ENCODE results near the gene MYH6.
"Not testable (repeated sequence)": the region's sequence is repeated elsewhere in the genome, so short reads cannot be mapped to it uniquely, and the experiment has no call there.

Gene MYH6

DNA sequence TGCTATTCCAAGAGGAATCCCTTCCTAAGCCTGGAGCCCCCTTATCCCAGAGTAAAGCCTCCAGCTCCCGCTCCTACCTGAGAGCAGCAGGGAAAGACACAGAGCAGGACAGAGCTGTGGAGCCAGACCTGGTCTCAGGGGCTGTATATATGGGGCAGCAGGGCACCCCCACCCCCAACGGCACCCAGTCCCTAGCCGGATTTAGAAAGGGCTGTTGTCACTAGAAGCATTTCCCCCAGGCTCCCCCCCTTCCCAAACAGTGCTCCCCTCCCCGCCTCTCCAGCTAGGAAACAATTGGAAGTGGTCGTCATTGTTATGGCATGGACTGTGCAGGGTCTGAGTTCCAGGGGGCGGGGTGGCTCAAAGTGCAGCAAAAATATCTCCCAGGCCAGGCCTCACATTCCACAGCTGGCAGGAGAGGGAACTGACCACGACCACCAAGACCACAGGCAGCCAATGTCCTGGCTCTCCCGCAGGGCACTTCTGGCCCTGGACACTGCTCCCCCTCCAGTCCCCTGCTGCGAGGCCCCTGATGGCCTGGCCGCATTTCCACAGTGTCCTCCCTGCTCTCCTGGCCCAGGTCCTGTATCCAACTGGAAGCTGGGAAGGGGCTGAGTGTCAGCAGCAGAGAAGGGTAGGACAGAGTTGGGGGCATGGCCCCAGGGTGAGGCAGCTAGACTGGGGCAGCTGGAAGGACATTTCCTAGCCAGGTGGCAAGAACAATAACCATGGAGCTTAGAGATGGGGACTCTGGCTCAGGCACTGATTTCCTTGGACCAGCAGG lies 27.7 kb upstream of the MYH6 start, which contains the start of gene MYH7:
MYH7 (minus strand) TSS at position 118 of the 784 bp plus-strand sequence. CDS start 1,928 bp downstream, outside the sequence.
- no peak for FAIRE-seq

DNA sequence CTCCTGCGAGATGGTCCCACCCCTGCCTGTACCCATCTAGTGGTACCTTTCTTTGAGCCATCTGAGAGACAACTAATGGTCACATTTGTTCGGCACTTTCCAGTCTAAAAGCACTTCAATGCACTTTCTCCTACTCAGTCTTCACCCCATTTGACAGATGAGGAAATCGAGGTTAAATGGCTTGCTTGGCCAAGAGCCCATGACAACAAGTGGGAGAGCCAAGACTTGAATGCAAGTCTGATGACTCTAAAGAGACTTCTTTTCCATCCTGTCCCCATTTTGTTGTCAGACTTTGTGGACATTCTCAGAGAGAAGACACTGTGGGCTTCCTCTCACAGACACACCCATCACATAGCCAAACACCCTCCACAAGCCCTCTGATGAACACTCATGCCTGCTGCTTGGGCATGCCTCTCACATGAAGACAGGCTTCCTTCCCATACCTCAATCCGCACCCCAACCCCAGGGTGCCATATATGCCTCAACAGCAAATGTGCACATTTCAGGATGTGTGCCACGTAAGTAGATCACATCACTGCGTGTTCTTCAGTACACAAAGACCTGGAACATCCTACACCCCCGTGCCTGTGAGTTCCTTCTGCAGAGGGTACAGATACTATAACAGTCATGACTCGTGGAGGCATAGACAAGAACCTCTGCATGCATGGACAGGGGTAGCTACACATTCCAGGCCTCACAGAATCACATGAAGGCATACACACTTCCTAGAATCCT lies 26.6 kb upstream of the MYH6 start:
- FAIRE-seq: no peak

DNA sequence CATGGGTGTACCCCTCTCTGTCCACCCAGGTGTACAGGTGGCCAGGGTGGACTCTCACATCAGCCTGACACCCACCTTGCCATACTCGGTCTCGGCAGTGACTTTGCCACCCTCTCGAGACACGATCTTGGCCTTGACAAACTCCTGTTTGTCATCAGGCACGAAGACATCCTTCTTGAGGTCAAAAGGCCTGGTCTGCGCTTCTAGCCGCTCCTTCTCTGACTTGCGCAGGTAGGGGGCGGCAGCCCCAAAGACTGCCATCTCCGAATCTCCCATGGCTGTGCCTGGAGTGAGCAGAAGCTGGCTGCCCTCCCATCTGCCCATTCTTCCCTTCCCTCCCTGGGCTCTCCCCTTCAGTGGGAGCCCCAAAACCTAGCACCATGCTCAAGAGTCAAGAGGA lies 25.4 kb upstream of the MYH6 start:
- FAIRE-seq: no peak

DNA sequence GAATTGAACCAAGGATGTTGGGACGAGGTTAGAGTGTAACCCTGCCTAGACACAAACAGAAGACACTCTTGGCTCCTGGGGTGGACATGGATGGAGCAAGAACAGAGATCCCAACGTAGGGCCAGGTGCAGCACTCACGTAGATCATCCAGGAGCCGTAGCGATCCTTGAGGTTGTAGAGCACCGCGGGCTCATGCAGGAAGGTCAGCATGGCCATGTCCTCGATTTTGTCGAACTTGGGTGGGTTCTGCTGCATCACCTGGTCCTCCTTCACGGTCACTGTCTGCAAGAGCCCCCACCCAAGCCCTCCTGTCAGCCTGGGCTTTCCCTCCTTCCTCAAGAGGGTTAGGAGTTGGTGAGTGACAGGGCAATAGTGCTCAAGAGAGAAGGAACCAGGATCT lies 24.9 kb upstream of the MYH6 start:
- no peak for FAIRE-seq

DNA sequence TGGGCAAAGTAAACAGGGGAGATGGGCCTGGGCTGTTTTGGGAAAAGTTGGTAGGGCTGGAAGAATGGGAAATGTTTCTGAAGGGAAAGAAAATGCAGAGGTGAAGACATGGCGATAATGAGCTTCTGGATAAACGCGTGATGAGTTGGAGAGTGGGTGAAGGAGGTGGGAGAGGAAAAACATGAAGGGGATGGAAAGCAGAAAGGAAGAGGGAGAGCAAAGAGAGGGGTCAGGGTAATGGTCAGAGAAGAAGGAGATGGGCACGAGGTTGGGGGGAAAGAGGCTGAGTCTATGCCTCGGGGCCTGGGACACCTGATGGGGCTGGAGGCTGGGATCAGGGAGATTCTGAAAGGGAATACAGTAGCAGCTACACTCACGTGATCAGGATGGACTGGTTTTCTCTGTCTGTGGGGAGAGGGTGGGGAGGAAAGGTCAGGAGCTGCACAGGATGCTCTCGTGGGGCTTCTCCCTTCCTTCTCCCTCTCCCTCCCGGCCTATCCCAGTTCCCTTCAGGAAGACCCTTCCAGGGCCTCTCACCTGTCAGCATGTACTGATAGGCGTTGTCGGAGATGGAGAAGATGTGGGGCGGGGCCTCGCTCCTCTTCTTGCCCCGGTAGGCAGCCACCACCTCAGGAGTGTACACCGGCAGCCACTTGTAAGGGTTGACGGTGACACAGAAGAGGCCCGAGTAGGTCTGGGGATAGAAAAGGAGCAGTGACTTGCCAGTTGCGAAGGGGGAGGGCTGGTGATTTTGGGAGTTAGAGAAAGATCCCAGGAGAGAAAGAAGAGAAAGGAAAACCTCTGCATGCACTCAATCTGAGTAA lies 24.2 kb upstream of the MYH6 start:
- FAIRE-seq: no peak

DNA sequence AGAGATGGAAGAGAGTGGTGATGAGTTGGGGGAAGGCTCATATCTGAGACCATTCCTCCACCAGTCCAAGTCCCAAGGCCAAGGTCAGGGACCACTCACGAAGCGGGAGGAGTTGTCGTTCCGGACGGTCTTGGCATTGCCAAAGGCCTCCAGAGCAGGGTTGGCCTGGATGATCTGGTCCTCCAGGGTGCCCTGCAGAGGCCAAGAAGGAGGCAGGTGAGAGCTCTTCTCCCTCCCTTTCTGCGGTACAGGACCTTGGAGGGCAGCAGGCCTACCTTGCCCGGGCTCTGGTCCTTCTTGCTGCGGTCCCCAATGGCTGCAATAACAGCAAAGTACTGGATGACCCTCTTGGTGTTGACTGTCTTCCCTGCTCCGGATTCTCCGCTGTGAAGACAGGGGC lies 23.4 kb upstream of the MYH6 start:
- FAIRE-seq: no peak

DNA sequence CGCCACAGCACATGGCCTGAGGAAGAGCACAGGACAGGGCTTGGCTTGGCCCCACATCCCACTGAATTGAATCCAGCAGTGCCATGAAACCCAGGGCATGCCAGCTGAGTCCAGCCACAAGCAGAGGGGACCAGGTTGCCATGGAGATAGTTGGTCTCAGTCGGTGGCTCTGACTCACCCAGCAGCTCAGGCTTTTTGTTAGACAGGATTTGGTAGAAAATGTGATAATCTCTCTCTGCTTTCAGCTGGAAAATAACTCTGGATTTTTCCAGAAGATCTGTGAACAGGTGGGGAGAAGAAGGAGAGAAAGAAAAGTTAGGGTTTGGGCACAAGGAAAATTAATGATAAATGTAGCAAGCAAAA lies 22.6 kb upstream of the MYH6 start:
- FAIRE-seq: no peak

DNA sequence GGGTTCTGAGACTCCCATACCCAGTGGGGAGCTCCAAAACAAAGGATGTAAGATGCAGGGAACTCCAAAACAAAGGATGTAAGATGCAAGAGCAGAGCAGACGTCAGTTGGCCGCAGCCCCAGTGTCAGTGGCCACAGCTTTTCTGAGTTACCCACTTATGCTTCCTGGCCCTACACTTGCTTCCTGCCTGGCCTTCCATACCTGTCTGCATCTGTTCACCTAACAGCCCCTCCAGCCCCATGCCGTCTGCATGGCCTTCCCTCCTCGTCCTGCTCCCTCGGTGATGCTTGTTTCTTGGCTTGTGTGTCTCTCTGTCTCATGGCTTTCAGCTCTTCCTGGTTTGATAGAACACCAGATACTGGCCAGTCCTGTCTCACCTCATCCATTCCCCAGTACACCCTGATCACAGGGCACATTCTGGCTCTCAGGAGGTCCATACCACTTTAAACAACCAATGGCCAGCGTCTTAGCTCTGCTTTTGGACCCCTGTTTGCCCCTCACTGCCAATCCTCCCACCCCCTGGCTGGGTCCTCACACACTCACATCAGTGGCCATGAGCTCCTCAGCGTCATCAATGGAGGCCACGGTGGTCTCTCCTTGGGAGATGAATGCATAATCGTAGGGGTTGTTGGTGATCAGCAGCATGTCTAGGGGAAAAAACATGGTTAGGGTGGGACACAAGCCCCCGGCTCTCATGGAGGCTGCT lies 22.1 kb upstream of the MYH6 start:
- FAIRE-seq: no peak

DNA sequence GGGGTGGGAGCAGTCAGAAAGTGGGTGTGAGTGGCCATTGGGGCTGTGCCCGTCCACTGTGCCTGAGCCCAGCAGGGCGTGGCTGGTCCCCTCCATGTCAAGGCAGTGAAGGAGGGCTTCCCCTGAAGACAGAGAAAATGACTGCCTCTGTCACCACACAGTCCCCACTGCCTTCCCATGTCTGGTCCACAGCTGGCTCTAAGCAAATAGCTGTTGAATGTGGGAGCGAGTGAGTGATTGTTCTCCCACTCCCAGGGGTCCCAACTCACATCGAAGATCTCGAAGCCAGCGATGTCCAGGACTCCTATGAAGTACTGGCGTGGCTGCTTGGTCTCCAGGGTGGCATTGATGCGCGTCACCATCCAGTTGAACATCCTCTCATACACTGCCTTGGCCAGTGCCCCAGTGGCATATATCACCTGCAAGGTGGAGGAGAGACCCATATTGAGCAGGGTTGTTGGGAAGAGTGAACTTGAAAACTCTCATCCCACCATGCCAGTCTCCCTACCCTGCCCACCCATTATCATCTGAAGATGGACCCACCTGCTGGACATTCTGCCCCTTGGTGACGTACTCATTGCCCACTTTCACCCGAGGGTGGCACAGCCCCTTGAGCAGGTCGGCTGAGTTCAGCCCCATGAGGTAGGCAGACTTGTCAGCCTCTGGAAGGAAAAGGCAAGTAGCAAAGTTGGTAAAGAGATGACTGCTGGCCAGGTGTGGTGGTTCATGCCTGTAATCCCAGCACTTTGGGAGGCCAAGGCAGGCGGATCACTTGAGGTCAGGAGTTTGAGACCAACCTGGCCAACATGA lies 20.8 kb upstream of the MYH6 start:
- no peak for FAIRE-seq

DNA sequence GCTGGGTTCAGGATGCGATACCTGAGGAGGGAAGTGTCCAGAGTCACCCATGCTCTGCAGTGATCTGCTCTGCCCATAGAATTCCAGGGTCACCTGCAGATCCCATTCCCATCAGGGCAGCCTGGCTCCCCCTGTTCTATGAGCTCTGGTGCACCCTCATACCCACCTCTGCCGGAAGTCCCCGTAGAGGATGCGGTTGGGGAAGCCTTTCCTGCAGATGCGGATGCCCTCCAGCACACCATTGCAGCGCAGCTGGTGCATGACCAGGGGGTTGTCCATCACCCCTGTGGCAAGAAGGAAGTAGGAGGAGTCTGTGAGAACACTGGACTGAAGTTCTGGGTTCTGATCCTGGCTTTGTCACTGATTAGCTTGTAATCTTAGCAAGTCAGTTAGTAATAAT lies 17.7 kb upstream of the MYH6 start:
- not testable (repeated sequence) for FAIRE-seq

DNA sequence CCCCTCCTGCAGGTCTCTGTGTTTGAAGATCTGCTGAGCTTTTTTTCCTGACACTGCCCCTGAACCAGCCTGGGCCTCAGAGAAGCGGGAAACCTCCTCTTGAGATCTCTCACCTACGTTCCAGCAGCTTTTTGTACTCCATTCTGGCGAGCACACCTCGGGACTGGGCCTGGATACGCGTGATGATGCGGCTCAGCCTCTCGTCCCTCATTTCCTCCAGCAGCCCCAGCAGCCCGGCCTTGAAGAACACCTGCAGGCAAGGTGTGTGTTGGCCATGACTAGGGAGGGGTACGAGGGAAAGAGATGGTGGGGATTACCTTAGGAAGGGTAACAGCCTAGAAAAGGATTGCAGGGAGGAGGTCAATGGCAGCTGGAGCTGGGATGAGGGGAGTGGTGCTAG lies 17.1 kb upstream of the MYH6 start:
- no peak for FAIRE-seq

DNA sequence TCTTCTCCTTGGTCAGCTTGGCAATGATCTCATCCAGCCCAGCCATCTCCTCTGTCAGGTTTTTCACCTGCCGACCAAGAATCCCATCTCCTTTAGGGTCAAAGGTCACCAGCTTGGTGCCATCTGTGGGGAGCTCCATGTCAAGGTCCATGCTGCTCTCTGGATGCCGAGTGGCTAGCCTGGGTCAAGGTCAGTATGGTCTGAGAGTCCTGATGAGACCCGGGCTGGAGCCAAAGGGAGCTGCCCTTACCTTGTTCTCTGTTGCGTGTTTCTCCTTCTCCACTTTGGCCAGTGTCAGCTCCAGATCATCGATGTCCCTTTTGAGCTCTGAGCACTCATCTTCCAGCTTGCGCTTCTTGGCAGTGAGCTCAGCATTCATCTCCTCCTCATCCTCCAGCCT lies 15.6 kb upstream of the MYH6 start:
- FAIRE-seq: no peak

DNA sequence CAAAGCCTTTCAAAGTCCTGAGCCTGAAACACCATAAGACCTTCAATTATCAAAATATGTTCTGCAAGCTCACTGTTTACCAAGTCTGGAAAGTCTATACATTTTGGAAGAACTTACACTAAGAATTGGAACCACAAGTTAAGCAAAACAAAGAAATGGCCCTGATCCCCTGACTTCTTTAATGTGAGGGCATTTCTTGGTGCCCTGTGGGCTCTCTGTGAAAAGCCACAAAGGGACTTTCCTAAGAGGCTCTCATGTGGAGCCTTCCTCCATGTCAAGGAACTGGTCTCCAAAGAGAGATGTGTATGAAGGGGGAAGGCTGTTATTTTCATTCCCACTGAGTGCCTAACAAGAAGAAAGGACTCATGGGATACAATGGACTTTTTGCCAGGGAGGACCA lies 13.5 kb upstream of the MYH6 start:
- no peak for FAIRE-seq

DNA sequence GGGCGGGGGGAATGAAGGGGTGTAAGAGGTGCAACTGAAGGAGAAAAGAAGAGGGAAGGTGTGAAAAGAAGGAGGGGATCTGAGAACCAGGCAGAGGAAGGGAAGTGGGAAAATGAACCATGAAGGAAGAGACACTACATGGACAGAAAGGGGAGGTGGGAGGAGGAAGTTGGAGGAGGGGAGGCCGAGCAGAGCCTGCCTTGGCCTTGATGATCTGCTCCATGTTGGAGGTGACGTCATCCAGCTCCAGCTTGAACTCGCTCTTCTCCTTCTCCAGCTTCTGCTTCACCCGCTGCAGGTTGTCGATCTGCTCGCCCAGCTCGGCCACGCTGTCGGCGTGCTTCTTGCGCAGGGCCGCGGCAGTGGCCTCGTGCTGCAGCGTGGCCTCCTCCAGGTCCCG lies 11.6 kb upstream of the MYH6 start:
- not testable (repeated sequence) for FAIRE-seq

DNA sequence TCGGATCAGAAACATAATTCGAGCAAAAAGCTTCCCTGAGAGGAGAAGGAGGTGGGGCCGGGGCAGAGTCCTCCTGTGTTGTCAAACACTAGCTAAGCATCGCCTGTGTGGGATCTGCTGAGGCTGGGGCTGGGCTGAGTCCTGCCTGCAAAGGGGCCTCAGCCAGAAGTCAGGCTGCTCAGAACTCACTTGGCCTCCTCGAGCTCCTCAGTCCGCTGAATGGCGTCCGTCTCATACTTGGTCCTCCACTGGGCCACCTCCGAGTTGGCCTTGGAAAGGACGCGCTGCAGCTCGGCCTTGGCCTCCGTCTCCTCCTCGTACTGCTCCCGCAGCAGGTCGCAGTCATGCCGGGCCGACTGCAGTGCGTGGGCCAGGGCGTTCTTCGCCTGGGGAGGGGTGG lies 9.9 kb upstream of the MYH6 start:
- no peak for FAIRE-seq

DNA sequence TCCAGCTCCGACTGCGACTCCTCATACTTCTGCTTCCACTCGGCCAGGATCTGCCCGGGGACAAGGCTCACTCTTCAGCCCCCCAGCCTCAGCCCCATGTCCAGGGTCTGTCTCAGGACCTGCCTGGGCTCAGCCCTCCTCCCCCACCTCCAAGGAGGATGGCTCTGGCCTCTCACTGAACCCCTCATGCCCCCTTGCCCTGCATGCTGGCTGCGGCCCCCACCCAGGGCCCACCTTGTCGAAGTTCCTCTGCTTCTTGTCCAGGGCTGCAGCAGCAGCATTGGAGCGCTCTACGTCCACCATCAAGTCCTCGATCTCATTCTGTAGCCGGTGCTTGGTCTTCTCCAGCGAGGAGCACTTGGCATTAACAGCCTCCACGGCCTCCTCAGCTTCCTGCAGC lies 9.2 kb upstream of the MYH6 start:
- FAIRE-seq: not testable (repeated sequence)

DNA sequence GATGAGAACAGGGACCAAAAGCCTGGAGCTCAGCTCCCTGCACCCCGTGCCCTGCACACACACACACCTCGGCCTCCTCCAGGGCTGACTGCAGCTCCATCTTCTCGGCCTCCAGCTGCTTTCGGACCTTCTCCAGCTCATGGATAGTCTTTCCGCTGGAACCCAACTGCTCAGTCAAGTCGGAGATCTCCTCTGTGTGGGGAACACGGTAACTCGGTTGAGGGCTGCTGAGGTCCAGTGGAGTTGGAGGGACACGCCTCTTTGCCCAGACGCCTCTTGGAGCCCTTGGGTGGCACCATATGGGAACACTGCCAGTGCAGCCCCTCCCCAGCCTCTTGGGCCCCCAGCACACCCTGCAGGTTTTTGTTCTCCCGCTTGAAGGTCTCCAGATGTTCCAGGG lies 8.7 kb upstream of the MYH6 start:
- FAIRE-seq: no peak

DNA sequence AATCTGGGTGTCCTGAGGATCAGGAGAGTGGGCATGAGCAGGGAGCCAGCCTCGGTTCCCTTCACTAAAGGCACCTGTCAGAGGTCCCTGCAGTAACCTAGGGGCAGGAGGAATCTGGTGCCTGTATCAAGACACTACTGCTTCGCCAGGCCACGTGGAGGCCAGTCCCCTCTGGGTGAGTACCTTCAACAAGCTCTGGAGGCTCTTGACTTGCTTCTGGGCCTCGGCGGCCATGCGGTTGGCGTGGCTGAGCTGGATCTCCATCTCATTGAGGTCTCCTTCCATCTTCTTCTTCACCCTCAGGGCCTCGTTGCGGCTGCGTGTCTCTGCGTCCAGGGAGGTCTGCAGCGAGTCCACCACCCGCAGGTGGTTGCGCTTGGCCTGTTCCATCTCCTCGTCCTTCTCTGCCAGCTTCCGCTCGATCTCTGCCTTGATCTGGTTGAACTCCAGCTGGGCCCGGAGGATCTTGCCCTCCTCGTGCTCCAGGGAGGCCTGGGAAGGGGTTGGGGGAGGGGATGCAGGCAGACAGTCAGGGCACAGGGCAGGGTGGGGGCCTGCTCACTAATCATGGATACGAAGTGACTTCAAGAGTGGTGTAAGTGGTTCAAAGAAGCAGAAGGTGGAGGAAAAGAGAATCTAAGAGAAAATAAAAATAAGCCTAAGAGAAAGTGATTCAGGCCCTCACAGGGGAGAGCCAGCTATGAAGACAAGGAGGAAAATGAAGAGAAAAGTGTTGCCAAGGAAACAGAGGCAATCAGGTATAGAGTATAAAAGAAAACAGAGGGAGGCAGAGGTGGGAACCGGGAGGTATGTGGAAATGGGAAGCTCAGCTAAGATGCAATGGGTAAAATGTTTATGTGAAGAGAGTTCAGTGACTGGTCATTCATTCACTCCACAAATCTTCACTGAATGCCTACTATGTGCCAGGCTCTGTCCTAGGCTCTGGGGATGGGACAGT lies 8.0 kb upstream of the MYH6 start:
- no peak for FAIRE-seq

DNA sequence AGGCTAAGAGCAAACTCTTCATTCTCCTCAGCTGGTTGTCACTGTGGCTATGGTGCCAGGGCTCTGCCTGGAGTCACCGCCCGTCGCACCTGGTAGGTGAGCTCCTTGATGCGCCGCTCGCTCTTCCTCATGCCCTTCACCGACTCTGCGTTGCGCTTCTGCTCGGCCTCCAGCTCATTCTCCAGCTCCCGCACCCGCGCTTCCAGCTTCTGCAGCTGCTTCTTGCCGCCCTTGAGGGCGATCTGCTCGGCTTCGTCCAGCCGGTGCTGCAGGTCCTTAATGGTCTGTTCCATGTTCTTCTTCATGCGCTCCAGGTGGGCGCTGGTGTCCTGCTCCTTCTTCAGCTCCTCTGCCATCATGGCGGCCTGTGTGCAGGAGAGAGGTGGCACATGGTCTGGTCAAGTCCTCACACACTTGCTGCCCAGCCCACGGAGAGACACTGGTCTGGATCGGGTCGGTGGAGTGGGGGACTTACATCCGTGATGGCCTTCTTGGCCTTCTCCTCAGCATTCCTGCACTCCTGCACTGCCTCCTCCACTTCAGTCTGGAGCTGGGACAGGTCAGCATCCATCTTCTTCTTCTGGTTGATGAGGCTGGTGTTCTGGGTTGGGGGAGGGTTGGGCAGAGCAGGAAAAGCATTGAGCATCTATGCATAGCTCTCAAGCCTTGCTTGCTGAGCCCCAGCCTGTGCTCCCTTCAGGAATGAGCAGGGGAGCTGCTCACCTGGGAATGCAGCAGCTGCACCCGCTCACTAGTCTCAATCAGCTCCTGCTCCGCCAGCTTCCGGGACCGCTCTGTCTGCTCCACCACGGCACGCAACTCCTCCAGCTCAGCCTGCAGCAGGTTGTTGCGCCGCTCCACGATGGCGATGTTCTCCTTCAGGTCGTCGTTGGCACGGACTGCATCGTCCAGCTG lies 7.1 kb upstream of the MYH6 start:
- FAIRE-seq: no peak

DNA sequence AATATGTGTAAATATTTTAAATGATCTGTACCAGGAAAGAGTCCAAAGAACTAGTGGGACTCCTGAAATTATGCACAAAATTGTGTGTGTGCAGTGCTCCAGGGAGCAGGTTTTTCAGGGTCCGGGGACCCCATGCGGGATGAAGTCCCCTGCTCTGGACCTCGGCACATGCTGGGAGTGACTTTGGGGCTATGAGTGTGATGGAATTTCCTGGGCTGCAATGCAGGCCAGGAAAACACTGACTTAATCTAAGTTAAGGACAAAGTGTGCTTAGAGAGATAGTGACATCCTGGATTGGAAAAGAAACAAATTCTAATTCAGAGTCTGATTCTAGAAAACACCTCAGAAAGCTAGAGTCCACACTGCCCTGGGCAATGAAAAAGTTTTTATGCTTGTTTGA lies 6.2 kb upstream of the MYH6 start:
- no peak for FAIRE-seq
